Measurements from ENCODE around the gene WNT6.

The WNT6 gene

DNA sequence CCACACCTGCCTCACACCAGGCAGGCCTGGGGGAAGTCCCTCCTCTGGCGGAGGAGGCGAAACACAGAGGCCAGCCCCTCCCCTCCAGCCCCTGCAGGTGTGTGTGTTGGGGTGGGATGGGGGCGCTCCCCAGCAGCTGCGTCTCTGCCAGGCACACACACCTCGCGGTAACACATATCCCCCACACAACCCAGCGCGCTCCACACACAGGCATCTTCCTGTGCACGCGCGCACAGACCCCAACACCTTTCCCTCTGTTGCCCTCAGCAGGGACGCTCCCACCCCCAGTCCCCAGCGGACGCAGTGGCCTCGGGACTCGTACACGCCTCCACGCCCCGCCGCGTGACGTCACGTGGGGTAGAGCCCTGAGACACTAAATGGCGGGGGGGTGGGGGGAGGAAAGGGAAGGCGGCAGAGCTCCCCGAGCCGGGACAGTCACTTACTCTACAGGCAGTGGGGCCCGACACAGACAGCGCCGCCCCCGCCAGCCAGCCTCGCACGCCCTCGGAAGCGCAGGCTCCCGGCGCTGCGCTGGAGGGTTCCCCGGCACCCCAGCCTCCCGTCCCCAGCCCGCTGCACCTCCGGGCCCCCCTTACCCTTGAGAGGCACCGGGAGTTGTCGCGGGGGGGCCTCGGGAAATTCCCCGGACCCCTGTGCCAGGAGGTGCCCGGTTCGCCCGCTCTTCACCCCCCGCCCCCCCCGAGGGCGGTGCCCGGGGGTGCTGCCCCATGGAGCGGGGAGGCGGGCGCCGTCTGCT, 20.7 kb downstream of the WNT6 start, which contains the start of gene WNT10A:
Gene WNT10A (plus strand): TSS at position 751 of the 757 bp plus-strand sequence. CDS start 144 bp downstream, outside the sequence.
- H3K4me3 Mint-ChIP-seq: peak within 1 kb of the TSS; percentile 58

DNA sequence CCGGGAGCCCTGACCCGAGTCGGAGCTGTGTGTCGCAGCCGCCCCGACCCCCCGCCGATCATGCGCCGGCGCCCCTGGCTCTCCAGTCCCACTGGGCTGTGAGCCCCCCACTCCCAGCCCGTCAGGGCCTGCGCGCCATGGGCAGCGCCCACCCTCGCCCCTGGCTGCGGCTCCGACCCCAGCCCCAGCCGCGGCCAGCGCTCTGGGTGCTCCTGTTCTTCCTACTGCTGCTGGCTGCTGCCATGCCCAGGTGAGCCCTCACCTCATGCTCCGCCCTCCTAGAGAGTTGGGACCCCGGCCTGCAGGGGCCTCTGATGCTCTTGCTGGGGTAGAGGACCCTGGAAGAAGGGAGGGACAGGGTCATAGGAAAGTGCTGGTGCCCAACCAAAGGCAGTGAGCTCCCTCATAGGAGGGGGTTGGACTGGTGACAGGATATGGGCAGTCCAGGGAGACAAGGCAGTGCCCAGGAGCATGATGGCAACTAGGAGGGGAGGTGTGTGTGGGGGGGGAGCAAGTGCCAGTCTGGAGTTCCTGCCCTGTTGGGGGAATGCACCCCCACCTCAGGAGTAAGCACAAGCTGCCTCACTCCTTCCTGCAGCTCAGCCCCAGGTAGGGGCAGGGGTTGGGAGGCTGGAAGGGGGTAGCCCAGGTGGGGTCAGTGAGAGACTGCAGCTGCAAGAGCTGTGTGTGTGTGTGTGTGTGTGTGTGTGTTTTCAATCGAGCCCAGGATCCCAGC, 21.4 kb downstream of the WNT6 start:
- Mint-ChIP-seq H3K9me3 (no peaks in the 10 kb centered on the region), H3K27ac (no peak overlapping the region), H3K27me3 (ENCODE audit: low read depth, poor library complexity) (peaks cover 94% of the 10 kb centered on the region), H3K36me3 (ENCODE audit: low read depth) (no peaks in the 10 kb centered on the region), H3K4me3 (peak overlapping the region; percentile 58), H3K4me1 (peaks cover 19% of the 10 kb centered on the region)
- TF ChIP-seq, protein P1, sequence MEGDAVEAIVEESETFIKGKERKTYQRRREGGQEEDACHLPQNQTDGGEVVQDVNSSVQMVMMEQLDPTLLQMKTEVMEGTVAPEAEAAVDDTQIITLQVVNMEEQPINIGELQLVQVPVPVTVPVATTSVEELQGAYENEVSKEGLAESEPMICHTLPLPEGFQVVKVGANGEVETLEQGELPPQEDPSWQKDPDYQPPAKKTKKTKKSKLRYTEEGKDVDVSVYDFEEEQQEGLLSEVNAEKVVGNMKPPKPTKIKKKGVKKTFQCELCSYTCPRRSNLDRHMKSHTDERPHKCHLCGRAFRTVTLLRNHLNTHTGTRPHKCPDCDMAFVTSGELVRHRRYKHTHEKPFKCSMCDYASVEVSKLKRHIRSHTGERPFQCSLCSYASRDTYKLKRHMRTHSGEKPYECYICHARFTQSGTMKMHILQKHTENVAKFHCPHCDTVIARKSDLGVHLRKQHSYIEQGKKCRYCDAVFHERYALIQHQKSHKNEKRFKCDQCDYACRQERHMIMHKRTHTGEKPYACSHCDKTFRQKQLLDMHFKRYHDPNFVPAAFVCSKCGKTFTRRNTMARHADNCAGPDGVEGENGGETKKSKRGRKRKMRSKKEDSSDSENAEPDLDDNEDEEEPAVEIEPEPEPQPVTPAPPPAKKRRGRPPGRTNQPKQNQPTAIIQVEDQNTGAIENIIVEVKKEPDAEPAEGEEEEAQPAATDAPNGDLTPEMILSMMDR (IDR thresholded peaks at IDR 0.05): no peak
- DNase-seq: peak; percentile 25

More for the DNA sequence above, 20.7 kb downstream of the WNT6 start, which contains the start of gene WNT10A:
- Mint-ChIP-seq H3K9me3 (no peaks in the 10 kb centered on the region), H3K27ac (no peak within 1 kb of the TSS), H3K27me3 (ENCODE audit: low read depth, poor library complexity) (peaks cover 94% of the 10 kb centered on the region), H3K36me3 (ENCODE audit: low read depth) (no peaks in the 10 kb centered on the region), H3K4me1 (peaks cover 18% of the 10 kb centered on the region)
- peak; percentile 45 for DNase-seq
- TF ChIP-seq, protein P1 (IDR thresholded peaks at IDR 0.05): no peak

DNA sequence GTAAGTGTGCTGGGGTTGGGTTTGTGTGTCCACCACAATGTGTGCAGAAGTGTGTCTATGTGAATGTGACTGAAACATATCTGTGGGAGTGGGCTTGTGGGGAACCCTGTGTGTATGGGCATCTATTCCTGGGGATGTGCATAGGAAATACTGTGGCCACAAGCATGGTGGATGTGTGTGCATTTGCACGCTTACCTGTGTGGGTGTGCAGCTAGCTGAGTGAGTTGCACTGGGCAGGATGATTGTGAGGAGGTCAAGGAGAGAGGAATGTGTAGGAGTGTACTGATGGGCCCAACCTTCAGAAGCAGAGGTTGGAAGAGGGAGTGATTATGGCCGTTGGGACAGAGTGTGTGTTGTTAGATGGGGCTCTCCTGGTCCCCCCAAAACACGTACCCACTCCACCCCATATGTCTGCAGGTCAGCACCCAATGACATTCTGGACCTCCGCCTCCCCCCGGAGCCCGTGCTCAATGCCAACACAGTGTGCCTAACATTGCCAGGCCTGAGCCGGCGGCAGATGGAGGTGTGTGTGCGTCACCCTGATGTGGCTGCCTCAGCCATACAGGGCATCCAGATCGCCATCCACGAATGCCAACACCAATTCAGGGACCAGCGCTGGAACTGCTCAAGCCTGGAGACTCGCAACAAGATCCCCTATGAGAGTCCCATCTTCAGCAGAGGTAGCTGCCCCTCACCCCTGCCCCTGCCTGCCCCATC, 22.3 kb downstream of the WNT6 start:
- TF ChIP-seq, protein P1 (IDR thresholded peaks at IDR 0.05): no peak
- H3K36me3 Mint-ChIP-seq (ENCODE audit: low read depth): no peaks in the 10 kb centered on the region
- no peaks in the 10 kb centered on the region for H3K9me3 Mint-ChIP-seq
- H3K27ac Mint-ChIP-seq: no peak overlapping the region
- DNase-seq: no peak
- H3K4me3 Mint-ChIP-seq: peak overlapping the region; percentile 22
- peaks cover 22% of the 10 kb centered on the region for H3K4me1 Mint-ChIP-seq
- peaks cover 92% of the 10 kb centered on the region for H3K27me3 Mint-ChIP-seq (ENCODE audit: low read depth, poor library complexity)

DNA sequence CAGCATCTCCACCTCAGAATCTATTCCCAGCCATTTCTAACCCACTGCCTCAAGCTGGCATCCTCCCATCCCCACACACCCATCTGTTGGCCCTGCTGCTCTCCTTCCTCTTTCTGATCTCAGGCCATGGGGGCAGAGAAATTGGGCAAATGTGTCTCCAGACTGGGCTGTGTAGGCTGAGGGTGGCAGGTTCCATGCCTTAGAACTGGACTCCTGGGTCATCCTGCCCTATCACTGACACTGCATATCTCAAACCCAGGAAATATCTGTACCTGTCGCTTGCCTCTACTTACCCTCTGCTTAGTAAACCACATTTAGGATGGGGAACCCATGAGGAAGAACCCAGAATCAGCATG, 22.8 kb downstream of the WNT6 start:
- no peak for DNase-seq
- Mint-ChIP-seq H3K9me3 (no peaks in the 10 kb centered on the region), H3K36me3 (ENCODE audit: low read depth) (no peaks in the 10 kb centered on the region), H3K27ac (no peak overlapping the region), H3K4me3 (no peak overlapping the region), H3K27me3 (ENCODE audit: low read depth, poor library complexity) (peaks cover 92% of the 10 kb centered on the region), H3K4me1 (peaks cover 22% of the 10 kb centered on the region)
- TF ChIP-seq, protein P1 (IDR thresholded peaks at IDR 0.05): no peak

DNA sequence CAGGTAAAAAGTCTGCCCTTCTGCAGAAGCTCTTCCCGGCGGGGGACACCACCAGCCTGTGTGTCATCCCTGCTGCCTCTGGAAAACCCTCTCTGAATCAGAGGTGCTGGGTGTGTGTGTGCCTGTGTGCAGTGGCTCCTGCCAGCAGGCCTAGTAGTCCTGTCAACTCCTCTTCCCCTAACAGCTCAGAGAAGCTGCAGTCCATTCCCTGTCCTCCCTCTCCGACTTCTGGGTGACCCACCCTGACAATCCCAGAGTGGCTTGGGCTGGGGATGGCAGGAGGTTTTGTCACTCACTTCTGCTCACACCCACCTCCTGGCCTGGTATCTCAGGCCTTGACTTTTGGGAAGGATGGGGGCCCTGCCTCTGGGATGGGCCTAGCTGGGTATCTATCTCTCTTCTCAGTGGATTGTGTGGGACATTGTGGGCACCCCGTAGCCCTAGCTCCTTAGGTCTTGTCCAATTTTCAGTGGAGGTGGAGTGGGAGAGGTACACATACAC, 23.3 kb downstream of the WNT6 start:
- no peak overlapping the region for H3K27ac Mint-ChIP-seq
- TF ChIP-seq, protein P1 (IDR thresholded peaks at IDR 0.05): no peak
- H3K27me3 Mint-ChIP-seq (ENCODE audit: low read depth, poor library complexity): peaks cover 90% of the 10 kb centered on the region
- peak overlapping the region; percentile 28 for H3K4me3 Mint-ChIP-seq
- H3K9me3 Mint-ChIP-seq: no peaks in the 10 kb centered on the region
- H3K4me1 Mint-ChIP-seq: peaks cover 22% of the 10 kb centered on the region
- no peaks in the 10 kb centered on the region for H3K36me3 Mint-ChIP-seq (ENCODE audit: low read depth)
- no peak for DNase-seq

Measured in nephron progenitor cell (in vitro differentiated cells).